HUES48 (cell line): ENCODE measurements around the gene EPX.
"Not testable (repeated sequence)": the region's sequence is repeated elsewhere in the genome, so short reads cannot be mapped to it uniquely, and the experiment has no call there.

Experiments used
- H3K27ac ChIP-seq: one replicate; pipeline ENCODE4 v1.7.0; 2013; ENCODE audit warnings: low read depth, low read length, inconsistent platforms
- H3K27me3 ChIP-seq: 2 replicates; pipeline ENCODE4 v1.6.1; 2013; ENCODE audit warnings: mild to moderate bottlenecking, low read length; ENCODE audit not compliant: control insufficient read depth, insufficient read depth
- H3K36me3 ChIP-seq: 2 replicates; pipeline ENCODE4 v1.6.1; 2013; ENCODE audit warnings: low read length; ENCODE audit not compliant: control insufficient read depth, insufficient read depth
- H3K4me1 ChIP-seq: 2 replicates; pipeline ENCODE4 v1.6.1; 2013; ENCODE audit warnings: mild to moderate bottlenecking, low read length; ENCODE audit not compliant: control insufficient read depth, insufficient read depth
- H3K4me3 ChIP-seq: 2 replicates; pipeline ENCODE4 v1.5.1; 2013; ENCODE audit warnings: mild to moderate bottlenecking, low read depth, low read length
- H3K9ac ChIP-seq: 2 replicates; pipeline ENCODE4 v1.6.1; 2013; ENCODE audit warnings: mild to moderate bottlenecking, low read depth, low read length, moderate library complexity
- H3K9me3 ChIP-seq: 2 replicates; pipeline ENCODE4 v1.6.1; 2013; ENCODE audit warnings: low read length; ENCODE audit not compliant: control insufficient read depth, insufficient read depth

EPX gene

GRCh38 chr17:58192612-58193011 is at the start of gene EPX:
Gene EPX, plus strand, starts transcription at chr17:58192726. Its CDS starts 121 bp downstream, at chr17:58192847.
- H3K9me3 ChIP-seq: no peaks in the 10 kb centered on the region
- peaks cover 4% of the 10 kb centered on the region; the same call in 1 of the 2 replicates for H3K27me3 ChIP-seq
- no peak within 1 kb of the TSS for H3K27ac ChIP-seq
- H3K4me1 ChIP-seq: no peaks in the 10 kb centered on the region
- H3K9ac ChIP-seq: no peak within 1 kb of the TSS
- no peaks in the 10 kb centered on the region for H3K36me3 ChIP-seq
- no peak within 1 kb of the TSS for H3K4me3 ChIP-seq

- H3K4me1 ChIP-seq: not testable (repeated sequence)
Observed at GRCh38 chr17:58143335-58143734, 49.2 kb upstream of the EPX start.

GRCh38 chr17:58144801-58145200 is 47.7 kb upstream of the EPX start:
- Histone ChIP-seq H3K27ac (no peak overlapping the region), H3K27me3 (0 out of 2 replicates have a peak, but pooled peaks cover 4% of the 10 kb centered on the region), H3K4me3 (no peak overlapping the region), H3K9me3 (no peaks in the 10 kb centered on the region), H3K9ac (no peak overlapping the region), H3K4me1 (no peaks in the 10 kb centered on the region), H3K36me3 (no peaks in the 10 kb centered on the region)

More at GRCh38 chr17:58143335-58143734, 49.2 kb upstream of the EPX start:
- not testable (repeated sequence) for H3K27me3 ChIP-seq, H3K9ac ChIP-seq, H3K27ac ChIP-seq, H3K9me3 ChIP-seq, H3K4me3 ChIP-seq, H3K36me3 ChIP-seq

GRCh38 chr17:58147930-58148434 is 44.5 kb upstream of the EPX start, which contains the start of gene OR4D1:
Gene OR4D1, plus strand, starts transcription at chr17:58148384. Its CDS starts 6,770 bp downstream, at chr17:58155154.
- Histone ChIP-seq H3K4me1 (no peaks in the 10 kb centered on the region), H3K9me3 (no peaks in the 10 kb centered on the region), H3K27ac (no peak within 1 kb of the TSS), H3K4me3 (no peak within 1 kb of the TSS), H3K9ac (no peak within 1 kb of the TSS), H3K27me3 (0 out of 2 replicates have a peak, but pooled peaks cover 4% of the 10 kb centered on the region), H3K36me3 (no peaks in the 10 kb centered on the region)

GRCh38 chr17:58148609-58149008 is 43.9 kb upstream of the EPX start:
- Histone ChIP-seq H3K36me3 (no peaks in the 10 kb centered on the region), H3K27me3 (0 out of 2 replicates have a peak, but pooled peaks cover 4% of the 10 kb centered on the region), H3K4me3 (no peak overlapping the region), H3K27ac (no peak overlapping the region), H3K9me3 (no peaks in the 10 kb centered on the region), H3K4me1 (no peaks in the 10 kb centered on the region), H3K9ac (no peak overlapping the region)

GRCh38 chr17:58150394-58150793 is 42.1 kb upstream of the EPX start:
- Histone ChIP-seq H3K27me3 (peaks cover 16% of the 10 kb centered on the region), H3K4me3 (no peak overlapping the region), H3K36me3 (no peaks in the 10 kb centered on the region), H3K9ac (no peak overlapping the region), H3K9me3 (no peaks in the 10 kb centered on the region), H3K27ac (no peak overlapping the region), H3K4me1 (no peaks in the 10 kb centered on the region)

- H3K9me3 ChIP-seq: no peaks in the 10 kb centered on the region
Observed at GRCh38 chr17:58153046-58153445, 39.5 kb upstream of the EPX start.

GRCh38 chr17:58153671-58154070 is 38.9 kb upstream of the EPX start:
- no peak overlapping the region for H3K9ac ChIP-seq

More at GRCh38 chr17:58153046-58153445, 39.5 kb upstream of the EPX start:
- no peaks in the 10 kb centered on the region for H3K4me1 ChIP-seq
- H3K36me3 ChIP-seq: no peaks in the 10 kb centered on the region
- H3K27ac ChIP-seq: no peak overlapping the region
- peaks cover 38% of the 10 kb centered on the region for H3K27me3 ChIP-seq
- H3K9ac ChIP-seq: no peak overlapping the region
- no peak overlapping the region for H3K4me3 ChIP-seq

GRCh38 chr17:58156839-58157803 is 35.4 kb upstream of the EPX start:
- peak overlapping the region; percentile 77 for H3K4me3 ChIP-seq
- no peaks in the 10 kb centered on the region for H3K36me3 ChIP-seq
- no peak overlapping the region for H3K27ac ChIP-seq
- H3K27me3 ChIP-seq: peaks cover 54% of the 10 kb centered on the region
- peak overlapping the region; percentile 50; the same call in 1 of the 2 replicates for H3K9ac ChIP-seq
- no peaks in the 10 kb centered on the region for H3K4me1 ChIP-seq
- no peaks in the 10 kb centered on the region for H3K9me3 ChIP-seq

More at GRCh38 chr17:58153671-58154070, 38.9 kb upstream of the EPX start:
- Histone ChIP-seq H3K9me3 (no peaks in the 10 kb centered on the region), H3K27ac (no peak overlapping the region), H3K4me1 (no peaks in the 10 kb centered on the region), H3K4me3 (no peak overlapping the region), H3K36me3 (no peaks in the 10 kb centered on the region), H3K27me3 (peaks cover 41% of the 10 kb centered on the region)

- no peaks in the 10 kb centered on the region for H3K9me3 ChIP-seq
- no peak overlapping the region for H3K9ac ChIP-seq
- peaks cover 54% of the 10 kb centered on the region for H3K27me3 ChIP-seq
- H3K4me3 ChIP-seq: no peak overlapping the region
- no peaks in the 10 kb centered on the region for H3K4me1 ChIP-seq
- no peak overlapping the region for H3K27ac ChIP-seq
- H3K36me3 ChIP-seq: no peaks in the 10 kb centered on the region
Observed at GRCh38 chr17:58158181-58158580, 34.3 kb upstream of the EPX start.

GRCh38 chr17:58161566-58161965 is 31.0 kb upstream of the EPX start:
- H3K27me3 ChIP-seq: peaks cover 31% of the 10 kb centered on the region
- H3K4me1 ChIP-seq: no peaks in the 10 kb centered on the region
- H3K4me3 ChIP-seq: no peak overlapping the region
- no peak overlapping the region for H3K9ac ChIP-seq
- H3K9me3 ChIP-seq: no peaks in the 10 kb centered on the region
- no peaks in the 10 kb centered on the region for H3K36me3 ChIP-seq
- no peak overlapping the region for H3K27ac ChIP-seq
